Loucy (cell line): ENCODE results near the gene ITGB3.

Experiments
- EZH2phosphoT487 ChIP-seq: fragments of 200-600 bp; IDR thresholded peaks from 2 replicates; pipeline ENCODE4 v1.6.1; 2018; ENCODE audit warnings: antibody characterized with exemption, mild to moderate bottlenecking, moderate library complexity, borderline replicate concordance
- TF ChIP-seq, protein P1 (sequence below): fragments of 200-600 bp; sonication (generic); conservative IDR thresholded peaks from 2 replicates; pipeline ENCODE4 v1.5.1; 2014; ENCODE audit warnings: mild to moderate bottlenecking, antibody characterized with exemption, low read length

DNA sequence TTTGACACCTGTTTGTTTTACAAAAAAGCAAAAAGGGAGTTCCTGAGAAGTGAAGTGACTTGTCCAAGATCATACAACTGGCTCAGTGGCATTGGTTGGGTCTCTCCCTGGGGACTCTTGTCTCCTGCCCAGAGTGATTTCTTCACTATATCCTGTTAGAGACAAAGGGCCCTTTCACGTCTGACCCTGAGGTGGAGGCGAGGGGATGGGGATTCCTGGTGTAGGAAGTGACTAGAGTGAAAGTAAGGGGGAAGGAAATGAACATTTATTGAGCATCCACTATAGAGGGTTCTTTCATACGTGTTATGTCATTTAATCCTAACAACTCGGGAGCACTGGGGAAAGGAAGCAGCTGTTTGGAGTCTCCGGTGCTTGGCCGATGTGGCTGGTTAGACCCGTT is 9.0 kb downstream of the ITGB3 start:
- TF ChIP-seq, protein P1, sequence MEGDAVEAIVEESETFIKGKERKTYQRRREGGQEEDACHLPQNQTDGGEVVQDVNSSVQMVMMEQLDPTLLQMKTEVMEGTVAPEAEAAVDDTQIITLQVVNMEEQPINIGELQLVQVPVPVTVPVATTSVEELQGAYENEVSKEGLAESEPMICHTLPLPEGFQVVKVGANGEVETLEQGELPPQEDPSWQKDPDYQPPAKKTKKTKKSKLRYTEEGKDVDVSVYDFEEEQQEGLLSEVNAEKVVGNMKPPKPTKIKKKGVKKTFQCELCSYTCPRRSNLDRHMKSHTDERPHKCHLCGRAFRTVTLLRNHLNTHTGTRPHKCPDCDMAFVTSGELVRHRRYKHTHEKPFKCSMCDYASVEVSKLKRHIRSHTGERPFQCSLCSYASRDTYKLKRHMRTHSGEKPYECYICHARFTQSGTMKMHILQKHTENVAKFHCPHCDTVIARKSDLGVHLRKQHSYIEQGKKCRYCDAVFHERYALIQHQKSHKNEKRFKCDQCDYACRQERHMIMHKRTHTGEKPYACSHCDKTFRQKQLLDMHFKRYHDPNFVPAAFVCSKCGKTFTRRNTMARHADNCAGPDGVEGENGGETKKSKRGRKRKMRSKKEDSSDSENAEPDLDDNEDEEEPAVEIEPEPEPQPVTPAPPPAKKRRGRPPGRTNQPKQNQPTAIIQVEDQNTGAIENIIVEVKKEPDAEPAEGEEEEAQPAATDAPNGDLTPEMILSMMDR: no peak
- TF ChIP-seq EZH2phosphoT487: no peak
